ENCODE measurements around the gene KCNJ5. TPM values are rescaled to one million over a fixed set of nuclear protein-coding genes. Genes with fewer than 3 reads are reported as not detected.

The KCNJ5 gene
- total and polyA plus RNA-seq, 10 of the 15 experiments (the other 5 are each of a cell fraction or from before 2014, with no cell fraction given) = 0.03 TPM; not detected in 8

DNA sequence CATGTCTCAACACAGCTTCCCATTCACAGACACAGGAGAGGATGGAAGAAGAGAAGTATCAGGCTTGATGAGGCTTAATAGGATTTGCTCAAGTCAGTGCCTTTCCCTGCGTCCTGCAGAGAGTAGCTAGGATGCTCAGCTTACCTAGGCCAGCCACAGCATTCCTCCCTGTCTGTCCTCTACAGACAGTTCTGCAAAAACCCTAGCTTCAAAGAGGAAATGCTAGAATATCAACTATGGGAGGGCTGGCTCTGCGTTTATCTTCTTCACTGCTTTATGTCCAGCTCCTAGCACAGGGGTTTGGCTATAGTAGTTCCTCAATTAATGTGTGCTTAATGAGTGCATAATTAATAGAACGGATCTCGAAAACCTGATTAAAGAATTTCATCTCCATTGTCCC is 16.4 kb downstream of the KCNJ5 start:
- H4K20me1 ChIP-seq (ENCODE audit: control insufficient read depth, insufficient read depth) = no peaks in the 10 kb centered on the region
- no TSS peak for BruUV-seq (replicated peaks)
- no peaks in the 10 kb centered on the region for H3K36me3 ChIP-seq (ENCODE audit: control insufficient read depth in 2 of 2, insufficient read depth in 2 of 2, low read length in 1 of 2)
- FAIRE-seq = no peak
- POLR2A ChIA-PET = interaction anchor here (0.6 kb wide), 1 partner anchor 387 kb away, joined by 5 read pairs; no protein-coding TSS in a partner anchor
- peaks cover 0 to 14% of the 10 kb centered on the region in 2 experiments; a peak in 1 of 4 replicates for H3K27me3 ChIP-seq (replicated peaks in 1 of 2; ENCODE audit: control insufficient read depth in 2 of 2, insufficient read depth in 2 of 2, low read length in 1 of 2)
- RAD21 ChIA-PET (ENCODE audit: unreplicated experiment) = interaction anchor here (0.6 kb wide), 1 partner anchor 49 kb away, joined by 3 read pairs; no protein-coding TSS in a partner anchor
- DNase-seq (ENCODE audit: low read depth, low spot score) = no peak
- H3K4me2 ChIP-seq (ENCODE audit: control insufficient read depth, insufficient read depth) = no peak overlapping the region
- H2AFZ ChIP-seq (ENCODE audit: control insufficient read depth, low read depth, low read length) = no peak overlapping the region
- CTCF ChIA-PET = interaction anchor here (0.7 to 9.2 kb wide), 6 partner anchors 15 to 52 kb away, joined by 3 to 74 read pairs (median 4); no protein-coding TSS in a partner anchor
- TF ChIP-seq BHLHE40 (IDR thresholded peaks at IDR 0.05; ENCODE audit: borderline replicate concordance in 1 of 2, low read depth in 2 of 2, low read length in 1 of 2) (no peak), JUNB (IDR thresholded peaks at IDR 0.05) (no peak), EP300 (IDR thresholded peaks at IDR 0.05; ENCODE audit: borderline replicate concordance in 1 of 2, control insufficient read depth in 1 of 2, low read depth in 2 of 2, low read length in 2 of 2) (no peak), KAT2A (conservative IDR thresholded peaks at IDR 0.05; ENCODE audit: control insufficient read depth, low read depth, low read length) (no peak), NBN (IDR thresholded peaks at IDR 0.05) (no peak)
- TF ChIP-seq, protein P1, sequence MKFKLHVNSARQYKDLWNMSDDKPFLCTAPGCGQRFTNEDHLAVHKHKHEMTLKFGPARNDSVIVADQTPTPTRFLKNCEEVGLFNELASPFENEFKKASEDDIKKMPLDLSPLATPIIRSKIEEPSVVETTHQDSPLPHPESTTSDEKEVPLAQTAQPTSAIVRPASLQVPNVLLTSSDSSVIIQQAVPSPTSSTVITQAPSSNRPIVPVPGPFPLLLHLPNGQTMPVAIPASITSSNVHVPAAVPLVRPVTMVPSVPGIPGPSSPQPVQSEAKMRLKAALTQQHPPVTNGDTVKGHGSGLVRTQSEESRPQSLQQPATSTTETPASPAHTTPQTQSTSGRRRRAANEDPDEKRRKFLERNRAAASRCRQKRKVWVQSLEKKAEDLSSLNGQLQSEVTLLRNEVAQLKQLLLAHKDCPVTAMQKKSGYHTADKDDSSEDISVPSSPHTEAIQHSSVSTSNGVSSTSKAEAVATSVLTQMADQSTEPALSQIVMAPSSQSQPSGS (IDR thresholded peaks at IDR 0.05; ENCODE audit: low read length) = no peak
- TF ChIP-seq, protein P2, sequence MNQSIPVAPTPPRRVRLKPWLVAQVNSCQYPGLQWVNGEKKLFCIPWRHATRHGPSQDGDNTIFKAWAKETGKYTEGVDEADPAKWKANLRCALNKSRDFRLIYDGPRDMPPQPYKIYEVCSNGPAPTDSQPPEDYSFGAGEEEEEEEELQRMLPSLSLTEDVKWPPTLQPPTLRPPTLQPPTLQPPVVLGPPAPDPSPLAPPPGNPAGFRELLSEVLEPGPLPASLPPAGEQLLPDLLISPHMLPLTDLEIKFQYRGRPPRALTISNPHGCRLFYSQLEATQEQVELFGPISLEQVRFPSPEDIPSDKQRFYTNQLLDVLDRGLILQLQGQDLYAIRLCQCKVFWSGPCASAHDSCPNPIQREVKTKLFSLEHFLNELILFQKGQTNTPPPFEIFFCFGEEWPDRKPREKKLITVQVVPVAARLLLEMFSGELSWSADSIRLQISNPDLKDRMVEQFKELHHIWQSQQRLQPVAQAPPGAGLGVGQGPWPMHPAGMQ (IDR thresholded peaks at IDR 0.05; ENCODE audit: borderline replicate concordance) = no peak
- intact Hi-C loops (cut with micrococcal nuclease; ENCODE audit: unreplicated experiment) (no loop called here), in situ Hi-C loops (cut with MboI) (no loop called here)
- H3K27ac ChIP-seq (ENCODE audit: control insufficient read depth, insufficient read depth) = no peak overlapping the region
- no peak overlapping the region for H3K9ac ChIP-seq (ENCODE audit: control insufficient read depth, insufficient read depth, low read length)
- H3K9me3 ChIP-seq (replicated peaks; ENCODE audit: control insufficient read depth, insufficient read depth, low read length) = no peaks in the 10 kb centered on the region; the same call in 2 of the 3 replicates
- H3K4me3 ChIP-seq = no peak overlapping the region
- no peaks in the 10 kb centered on the region for H3K79me2 ChIP-seq (ENCODE audit: control insufficient read depth, insufficient read depth, low read length)
- ATAC-seq = no peak
- WGBS (ENCODE audit: insufficient coverage, insufficient replicate concordance, low lambda C conversion rate, missing lambda C conversion rate) = 51% methylated on average over 4 of the region's 4 CpGs
- no peaks in the 10 kb centered on the region for H3K4me1 ChIP-seq (ENCODE audit: control insufficient read depth, insufficient read depth, low read length)
- SMC1A ChIA-PET (ENCODE audit: uncharacterized antibody, unreplicated experiment) = interaction anchor here (0.6 to 2.1 kb wide), 5 partner anchors 9 to 194 kb away, joined by 3 to 9 read pairs (median 4); no protein-coding TSS in a partner anchor
